Endothelial cell of hepatic sinusoid (primary cell): Measurements from ENCODE around the gene SHROOM3.

Source experiments
- in situ Hi-C: cut with HindIII; loops from 2 replicates; pipeline ENCODE4 v1.10.0; 2017; ENCODE audit warnings: low sequenced_read_pairs

SHROOM3 gene

GRCh38 chr4:76614589-76614988, 179.6 kb downstream of the SHROOM3 start:
- in situ Hi-C loops, result no loop called here

- in situ Hi-C loops, result no loop called here
Observed at GRCh38 chr4:76615999-76616398, 181.0 kb downstream of the SHROOM3 start.

- in situ Hi-C loops, result no loop called here
Observed at GRCh38 chr4:76616526-76616925, 181.5 kb downstream of the SHROOM3 start.

GRCh38 chr4:76620723-76621468, 185.9 kb downstream of the SHROOM3 start:
- in situ Hi-C loops, result no loop called here

- in situ Hi-C loops, result no loop called here
Observed at GRCh38 chr4:76622126-76622525, 187.1 kb downstream of the SHROOM3 start.

- in situ Hi-C loops, result no loop called here
Observed at GRCh38 chr4:76622717-76623116, 187.7 kb downstream of the SHROOM3 start.

- in situ Hi-C loops, result no loop called here
Observed at GRCh38 chr4:76623217-76624045, 188.4 kb downstream of the SHROOM3 start.

- in situ Hi-C loops, result no loop called here
Observed at GRCh38 chr4:76624241-76624681, 189.2 kb downstream of the SHROOM3 start.

GRCh38 chr4:76624931-76625715, 190.1 kb downstream of the SHROOM3 start:
- in situ Hi-C loops, result no loop called here

GRCh38 chr4:76626686-76627465, 191.8 kb downstream of the SHROOM3 start:
- in situ Hi-C loops, result no loop called here

GRCh38 chr4:76628251-76628650, 193.2 kb downstream of the SHROOM3 start:
- in situ Hi-C loops, result no loop called here

- in situ Hi-C loops, result no loop called here
Observed at GRCh38 chr4:76630741-76631140, 195.7 kb downstream of the SHROOM3 start.

- in situ Hi-C loops, result no loop called here
Observed at GRCh38 chr4:76634220-76634619, 199.2 kb downstream of the SHROOM3 start.

GRCh38 chr4:76637712-76638361, 202.8 kb downstream of the SHROOM3 start:
- in situ Hi-C loops, result no loop called here

GRCh38 chr4:76639288-76639687, 204.3 kb downstream of the SHROOM3 start:
- in situ Hi-C loops, result no loop called here

- in situ Hi-C loops, result no loop called here
Observed at GRCh38 chr4:76640353-76640910, 205.4 kb downstream of the SHROOM3 start.

GRCh38 chr4:76641351-76641750, 206.3 kb downstream of the SHROOM3 start:
- in situ Hi-C loops, result no loop called here

- in situ Hi-C loops, result no loop called here
Observed at GRCh38 chr4:76641758-76642157, 206.7 kb downstream of the SHROOM3 start.

GRCh38 chr4:76644831-76645485, 209.9 kb downstream of the SHROOM3 start:
- in situ Hi-C loops, result no loop called here
